GM18511 (cell line): ENCODE measurements around the gene ANKRD11.
"Not testable (repeated sequence)": the region's sequence is repeated elsewhere in the genome, so short reads cannot be mapped to it uniquely, and the experiment has no call there.

Experiments
- ATAC-seq: cut with Tn5 transposase; IDR thresholded peaks from one replicate; pipeline ENCODE4 v1.9.1; 2021; ENCODE audit warnings: mild to moderate bottlenecking, moderate library complexity; ENCODE audit not compliant: unreplicated experiment

ANKRD11 gene

DNA sequence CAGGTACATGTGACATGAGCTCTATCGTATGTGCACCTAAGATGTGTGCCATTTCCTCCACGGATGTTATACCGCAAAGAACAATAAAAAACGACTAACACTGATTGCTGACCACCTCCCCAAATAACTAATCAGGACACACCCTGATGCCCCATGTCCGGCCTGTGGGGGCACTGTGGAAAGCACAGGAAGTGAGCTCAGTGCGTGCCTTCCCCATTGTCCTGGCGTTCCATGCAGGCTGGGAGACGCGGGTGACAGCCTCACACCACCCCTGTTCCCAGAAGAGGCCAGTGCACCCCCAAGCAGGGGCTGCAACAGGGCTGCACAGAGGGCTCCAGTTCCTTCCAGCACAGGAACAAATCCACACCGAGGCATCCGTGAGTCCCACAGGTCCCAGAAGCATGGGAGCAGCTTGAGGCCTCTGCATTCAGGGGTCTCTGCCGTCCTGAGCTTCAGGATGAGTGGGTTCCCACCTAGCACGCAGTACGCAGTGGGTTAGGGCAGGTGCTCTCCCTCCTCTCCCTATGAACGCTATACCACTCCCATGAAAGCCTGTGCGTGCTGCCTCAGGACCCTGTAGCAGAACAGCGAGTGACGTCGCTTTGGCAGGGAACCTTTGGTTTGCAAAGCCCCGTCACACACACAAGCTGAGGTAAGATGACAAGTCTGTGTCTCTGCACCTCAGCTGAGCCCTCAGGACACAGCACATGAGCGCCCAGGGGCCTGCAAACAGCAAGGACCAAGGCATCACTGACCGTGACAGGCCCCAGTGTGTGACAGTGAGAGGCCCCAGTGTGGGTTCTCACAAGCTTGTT is 155.2 kb downstream of the ANKRD11 start:
- ATAC-seq: no peak

- no peak for ATAC-seq
Observed at GRCh38 chr16:89334461-89334860, 155.9 kb downstream of the ANKRD11 start.

DNA sequence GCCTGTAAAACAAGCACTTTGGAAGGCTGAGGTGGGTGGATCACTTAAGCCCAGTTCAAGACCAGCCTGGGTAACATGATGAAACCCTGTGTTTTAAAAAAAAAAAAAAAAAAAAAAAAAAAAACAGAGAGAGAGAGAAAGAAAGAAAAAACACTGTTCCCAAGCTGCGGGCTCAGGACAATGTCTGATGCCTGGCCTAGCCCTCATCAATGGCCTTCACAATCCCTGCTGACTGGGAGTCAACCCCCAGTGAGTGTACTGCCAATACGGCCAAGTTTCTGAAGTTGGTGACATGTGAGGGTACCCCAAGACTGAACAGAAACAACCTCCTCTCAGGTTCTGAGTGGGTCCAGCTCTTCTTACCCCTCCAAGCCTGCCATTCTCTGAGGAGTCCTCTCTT is 156.3 kb downstream of the ANKRD11 start:
- ATAC-seq: no peak

GRCh38 chr16:89333401-89334001 is 156.9 kb downstream of the ANKRD11 start:
- ATAC-seq: not testable (repeated sequence)

DNA sequence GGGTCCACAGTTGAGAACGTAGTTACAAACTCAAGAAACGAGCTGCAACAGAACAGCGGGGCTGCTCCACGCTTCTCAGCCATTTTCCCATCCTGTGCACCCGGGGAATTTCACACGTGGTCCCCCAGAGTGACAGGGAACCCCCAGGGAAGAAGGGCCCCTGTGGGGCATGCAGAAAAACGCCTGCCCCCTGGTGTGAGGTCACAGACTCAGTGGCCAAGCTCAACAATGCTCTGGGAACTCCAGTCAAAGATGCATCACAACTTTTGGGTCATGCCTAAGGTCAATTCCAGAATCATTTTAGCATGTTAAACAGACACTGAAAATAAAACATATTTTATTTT is 157.5 kb downstream of the ANKRD11 start:
- no peak for ATAC-seq

DNA sequence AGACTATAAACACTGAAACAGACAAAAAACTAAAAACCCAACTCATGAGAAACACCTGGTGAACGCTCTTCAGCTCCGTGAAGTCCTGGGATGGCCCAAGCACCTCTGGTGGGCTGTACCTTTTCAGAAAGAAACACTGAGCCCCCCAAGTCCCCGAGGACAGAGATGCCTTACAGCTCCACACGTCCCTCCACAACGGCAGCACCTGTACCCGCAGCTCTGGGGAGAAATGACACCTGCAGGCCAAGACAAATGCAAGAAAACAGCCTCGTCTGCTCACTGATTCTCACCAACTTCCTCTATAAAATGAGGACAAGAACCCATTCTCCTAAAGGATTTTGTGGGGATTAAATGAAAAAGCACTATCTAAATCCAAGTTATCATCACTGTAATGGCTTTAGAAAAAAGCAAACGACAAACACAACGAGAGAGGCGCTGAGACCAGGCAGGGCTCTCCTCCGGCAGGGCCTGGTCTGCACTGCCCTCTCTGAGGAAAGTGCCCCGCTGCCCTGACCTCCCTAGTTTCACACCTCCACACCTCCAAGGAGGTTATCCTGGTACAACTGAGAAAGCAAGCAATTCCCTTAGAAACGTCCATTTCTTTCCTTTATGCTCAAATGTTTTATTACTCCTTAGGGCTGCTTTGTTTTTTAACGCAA is 158.0 kb downstream of the ANKRD11 start:
- ATAC-seq: no peak

DNA sequence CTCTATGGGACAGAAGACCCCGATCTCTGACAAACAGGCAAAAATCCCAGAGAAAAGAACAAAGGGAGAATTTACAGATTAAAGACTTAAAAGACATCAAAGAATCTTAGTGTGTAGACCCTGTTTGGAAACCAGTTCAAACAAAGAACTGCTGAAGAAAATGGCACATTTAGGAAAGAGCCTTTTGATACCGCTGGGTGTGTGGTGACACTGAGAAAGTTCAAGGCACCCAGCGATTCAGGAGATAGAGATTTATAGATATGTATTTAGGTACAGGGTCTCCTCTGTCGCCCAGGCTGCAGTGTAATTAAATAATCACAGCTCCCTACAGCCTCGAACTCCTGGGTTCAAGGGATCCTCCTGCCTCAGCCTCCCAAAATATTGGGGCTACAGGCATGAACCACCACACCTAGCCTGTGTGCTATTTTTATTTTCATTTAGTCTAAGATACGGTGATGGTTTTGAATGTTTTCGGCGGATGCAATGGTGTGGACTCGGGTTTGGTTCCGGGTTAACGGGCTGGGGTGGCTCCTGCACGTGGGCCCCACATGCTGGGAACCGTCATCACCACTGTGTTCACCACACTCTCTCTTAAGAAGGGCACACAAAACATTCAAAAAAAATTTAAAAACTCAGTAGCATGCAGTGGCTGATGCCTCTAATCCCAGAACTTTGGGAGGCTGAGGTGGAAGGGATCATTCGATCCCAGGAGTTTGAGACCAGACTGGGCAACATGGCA is 158.8 kb downstream of the ANKRD11 start:
- no peak for ATAC-seq

- no peak for ATAC-seq
Observed at GRCh38 chr16:89330177-89330856, 160.0 kb downstream of the ANKRD11 start.

DNA sequence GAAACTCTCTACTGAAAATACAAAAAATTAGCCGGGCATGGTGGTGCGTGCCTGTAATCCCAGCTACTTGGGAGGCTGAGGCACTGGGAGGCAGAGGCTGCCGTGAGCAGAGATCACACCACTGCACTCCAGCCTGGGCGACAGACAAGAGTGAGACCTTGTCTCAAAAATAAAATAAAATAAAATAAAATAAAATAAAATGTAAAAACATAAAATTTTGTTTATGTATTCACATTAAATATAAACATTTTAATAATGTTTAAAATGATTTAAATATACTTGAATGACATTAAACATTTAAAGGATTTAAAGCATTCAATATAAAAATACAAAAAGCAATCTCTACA is 160.6 kb downstream of the ANKRD11 start:
- ATAC-seq: not testable (repeated sequence)

DNA sequence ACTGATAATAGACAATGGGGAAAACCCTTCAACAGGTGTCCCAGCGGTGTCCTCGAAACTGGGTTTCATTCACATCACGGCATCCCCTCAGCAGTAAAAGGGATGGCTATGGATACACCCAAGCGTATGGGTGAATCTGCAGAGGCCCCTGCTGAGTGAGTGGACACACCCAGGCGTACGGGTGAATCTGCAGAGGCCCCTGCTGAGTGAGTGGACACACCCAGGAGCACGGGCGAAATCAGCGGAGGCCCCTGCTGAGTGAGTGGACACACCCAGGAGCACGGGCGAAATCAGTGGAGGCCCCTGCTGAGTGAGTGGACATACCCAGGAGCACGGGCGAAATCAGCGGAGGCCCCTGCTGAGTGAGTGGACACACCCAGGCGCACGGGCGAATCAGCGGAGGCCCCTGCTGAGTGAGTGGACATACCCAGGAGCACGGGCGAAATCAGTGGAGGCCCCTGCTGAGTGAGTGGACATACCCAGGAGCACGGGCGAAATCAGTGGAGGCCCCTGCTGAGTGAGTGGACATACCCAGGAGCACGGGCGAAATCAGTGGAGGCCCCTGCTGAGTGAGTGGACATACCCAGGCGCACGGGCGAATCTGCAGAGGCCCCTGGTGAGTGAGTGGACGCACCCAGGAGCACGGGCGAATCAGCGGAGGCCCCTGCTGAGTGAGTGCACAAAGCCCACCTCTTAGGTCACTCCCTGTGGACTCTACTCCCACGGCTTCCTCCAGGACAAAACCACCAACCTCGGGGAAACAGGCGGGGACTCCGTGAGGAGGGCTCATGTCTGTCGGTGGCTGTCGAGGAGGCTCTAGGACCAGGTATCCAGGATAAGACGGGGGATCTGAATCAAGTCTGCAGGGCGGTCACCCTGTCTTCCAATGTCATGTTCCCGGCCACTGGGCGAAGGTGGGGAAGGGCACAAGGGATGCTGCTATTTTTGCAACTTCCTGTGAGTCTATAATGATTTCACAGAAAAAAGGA is 161.7 kb downstream of the ANKRD11 start:
- ATAC-seq: not testable (repeated sequence)

DNA sequence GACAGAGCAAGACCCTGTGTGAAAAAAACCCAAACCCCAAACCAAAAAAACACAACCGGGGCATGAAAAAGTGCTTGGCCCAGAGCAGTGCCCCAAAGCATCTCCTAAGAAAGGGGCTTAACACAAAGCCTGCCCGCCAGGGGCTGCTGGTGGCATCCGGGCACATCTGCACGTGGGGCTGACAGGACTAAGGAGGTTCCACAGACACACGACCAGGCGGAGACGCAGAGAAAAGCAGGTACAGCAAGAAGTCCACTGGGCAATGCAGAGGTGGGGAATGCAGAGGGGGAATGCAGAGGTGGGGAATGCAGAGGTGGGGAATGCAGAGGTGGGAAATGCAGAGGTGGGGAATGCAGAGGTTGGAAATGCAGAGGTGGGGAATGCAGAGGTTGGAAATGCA is 163.6 kb downstream of the ANKRD11 start:
- no peak for ATAC-seq

DNA sequence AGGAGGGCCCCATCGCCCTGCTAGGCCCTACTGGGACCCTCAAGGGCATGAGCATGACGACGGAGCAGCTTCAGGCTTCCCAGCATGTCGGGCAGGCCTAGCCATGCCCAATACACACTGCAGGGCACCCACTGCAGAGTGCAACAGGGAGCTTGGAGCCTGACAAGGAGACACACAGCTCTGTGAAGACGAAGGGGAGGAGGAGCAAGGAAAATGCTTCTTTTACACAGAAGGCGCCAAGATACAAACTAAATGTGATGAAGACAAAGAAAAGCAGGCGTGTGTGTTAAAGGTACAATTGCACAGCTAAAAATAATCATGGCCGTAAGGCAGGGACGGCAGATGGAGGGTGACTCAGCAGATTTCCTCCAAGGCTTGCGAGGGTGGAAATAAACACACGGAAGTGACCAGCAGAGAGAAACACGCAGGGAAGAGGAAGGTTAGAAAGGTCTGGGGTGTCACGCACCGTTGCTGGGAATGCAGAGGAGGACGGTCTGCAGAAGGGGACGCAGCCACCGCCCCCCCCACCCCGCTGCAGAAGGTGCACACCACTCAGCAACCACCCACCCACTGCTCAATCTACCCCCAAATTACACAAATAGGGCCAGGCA is 164.4 kb downstream of the ANKRD11 start:
- ATAC-seq: no peak

- peak; percentile 63 for ATAC-seq
Observed at GRCh38 chr16:89324056-89325010, 166.0 kb downstream of the ANKRD11 start.

GRCh38 chr16:89323120-89323960 is 167.0 kb downstream of the ANKRD11 start:
- no peak for ATAC-seq

DNA sequence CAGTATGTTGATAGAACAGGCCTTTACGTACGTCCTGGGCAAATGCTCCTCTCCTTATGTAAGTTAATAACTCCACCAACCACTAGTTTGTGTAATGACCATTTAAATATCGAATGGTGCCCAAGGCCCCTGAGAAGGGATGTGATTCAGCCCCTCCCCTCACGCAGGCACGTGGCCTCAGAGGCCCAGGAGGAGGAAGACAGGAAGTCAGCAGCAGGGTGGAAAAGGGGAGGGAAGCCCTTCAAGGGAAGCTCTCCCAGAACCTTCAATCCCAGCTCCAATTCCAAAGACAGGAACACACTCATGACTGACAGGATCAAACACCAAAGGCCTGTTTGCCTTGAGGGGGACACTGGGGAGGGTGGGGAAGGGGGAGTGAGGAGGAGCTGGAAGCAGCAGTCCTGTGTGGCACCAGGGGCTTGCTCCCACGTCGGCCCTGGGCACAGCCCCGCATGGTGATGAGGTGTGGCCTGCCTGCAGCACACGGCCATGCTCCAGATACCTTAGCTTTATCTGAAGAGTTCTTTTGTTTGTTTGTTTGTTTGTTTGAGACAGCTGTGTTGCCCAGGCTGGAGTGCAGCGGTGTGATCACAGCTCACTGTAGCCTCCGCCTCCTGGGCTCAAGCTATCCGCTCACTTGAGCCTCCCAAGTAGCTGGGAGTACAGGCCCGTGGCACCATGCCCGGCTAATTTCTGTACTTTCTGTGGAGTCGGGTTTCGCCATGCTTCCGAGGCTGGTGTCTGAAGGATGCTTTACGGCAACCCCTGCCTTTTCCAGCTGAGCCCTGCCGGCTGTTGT is 167.8 kb downstream of the ANKRD11 start:
- ATAC-seq: no peak

GRCh38 chr16:89320782-89321501 is 169.4 kb downstream of the ANKRD11 start:
- ATAC-seq: no peak
